ENCODE measurements around the gene ZYX.

DNA sequence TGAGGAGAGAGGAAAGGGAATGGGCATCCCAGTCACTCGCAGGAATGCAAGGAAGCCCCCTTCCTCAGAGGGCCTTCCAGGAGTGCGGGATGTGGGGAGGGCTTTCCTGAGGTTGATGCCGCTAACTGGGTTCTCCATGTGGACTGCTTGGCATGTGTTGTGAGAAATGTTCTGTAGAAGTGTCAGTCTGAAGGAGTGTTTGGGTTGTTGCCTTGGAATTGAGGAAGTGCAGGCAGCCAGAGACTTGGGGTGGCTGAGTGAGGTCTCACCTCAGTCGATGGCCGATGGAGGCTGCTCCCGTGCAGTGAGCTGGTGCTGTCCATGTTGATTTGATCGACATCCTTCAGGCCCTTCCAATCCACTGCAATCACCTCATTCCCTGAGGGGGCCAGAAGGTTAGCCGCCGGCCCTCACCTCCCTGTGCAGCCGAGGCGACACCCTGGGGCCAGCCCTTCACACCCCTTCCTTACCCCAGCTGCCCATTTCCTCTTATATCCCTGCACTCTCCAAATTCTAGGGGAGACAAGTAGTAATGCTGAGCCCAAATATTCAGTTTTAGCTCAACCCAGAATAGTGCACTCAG, 21.3 kb upstream of the ZYX start:
- TF ChIP-seq, protein P1, sequence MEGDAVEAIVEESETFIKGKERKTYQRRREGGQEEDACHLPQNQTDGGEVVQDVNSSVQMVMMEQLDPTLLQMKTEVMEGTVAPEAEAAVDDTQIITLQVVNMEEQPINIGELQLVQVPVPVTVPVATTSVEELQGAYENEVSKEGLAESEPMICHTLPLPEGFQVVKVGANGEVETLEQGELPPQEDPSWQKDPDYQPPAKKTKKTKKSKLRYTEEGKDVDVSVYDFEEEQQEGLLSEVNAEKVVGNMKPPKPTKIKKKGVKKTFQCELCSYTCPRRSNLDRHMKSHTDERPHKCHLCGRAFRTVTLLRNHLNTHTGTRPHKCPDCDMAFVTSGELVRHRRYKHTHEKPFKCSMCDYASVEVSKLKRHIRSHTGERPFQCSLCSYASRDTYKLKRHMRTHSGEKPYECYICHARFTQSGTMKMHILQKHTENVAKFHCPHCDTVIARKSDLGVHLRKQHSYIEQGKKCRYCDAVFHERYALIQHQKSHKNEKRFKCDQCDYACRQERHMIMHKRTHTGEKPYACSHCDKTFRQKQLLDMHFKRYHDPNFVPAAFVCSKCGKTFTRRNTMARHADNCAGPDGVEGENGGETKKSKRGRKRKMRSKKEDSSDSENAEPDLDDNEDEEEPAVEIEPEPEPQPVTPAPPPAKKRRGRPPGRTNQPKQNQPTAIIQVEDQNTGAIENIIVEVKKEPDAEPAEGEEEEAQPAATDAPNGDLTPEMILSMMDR (IDR thresholded peaks at IDR 0.05; ENCODE audit: insufficient read depth, low read length): no peak
- TF ChIP-seq, protein P2, sequence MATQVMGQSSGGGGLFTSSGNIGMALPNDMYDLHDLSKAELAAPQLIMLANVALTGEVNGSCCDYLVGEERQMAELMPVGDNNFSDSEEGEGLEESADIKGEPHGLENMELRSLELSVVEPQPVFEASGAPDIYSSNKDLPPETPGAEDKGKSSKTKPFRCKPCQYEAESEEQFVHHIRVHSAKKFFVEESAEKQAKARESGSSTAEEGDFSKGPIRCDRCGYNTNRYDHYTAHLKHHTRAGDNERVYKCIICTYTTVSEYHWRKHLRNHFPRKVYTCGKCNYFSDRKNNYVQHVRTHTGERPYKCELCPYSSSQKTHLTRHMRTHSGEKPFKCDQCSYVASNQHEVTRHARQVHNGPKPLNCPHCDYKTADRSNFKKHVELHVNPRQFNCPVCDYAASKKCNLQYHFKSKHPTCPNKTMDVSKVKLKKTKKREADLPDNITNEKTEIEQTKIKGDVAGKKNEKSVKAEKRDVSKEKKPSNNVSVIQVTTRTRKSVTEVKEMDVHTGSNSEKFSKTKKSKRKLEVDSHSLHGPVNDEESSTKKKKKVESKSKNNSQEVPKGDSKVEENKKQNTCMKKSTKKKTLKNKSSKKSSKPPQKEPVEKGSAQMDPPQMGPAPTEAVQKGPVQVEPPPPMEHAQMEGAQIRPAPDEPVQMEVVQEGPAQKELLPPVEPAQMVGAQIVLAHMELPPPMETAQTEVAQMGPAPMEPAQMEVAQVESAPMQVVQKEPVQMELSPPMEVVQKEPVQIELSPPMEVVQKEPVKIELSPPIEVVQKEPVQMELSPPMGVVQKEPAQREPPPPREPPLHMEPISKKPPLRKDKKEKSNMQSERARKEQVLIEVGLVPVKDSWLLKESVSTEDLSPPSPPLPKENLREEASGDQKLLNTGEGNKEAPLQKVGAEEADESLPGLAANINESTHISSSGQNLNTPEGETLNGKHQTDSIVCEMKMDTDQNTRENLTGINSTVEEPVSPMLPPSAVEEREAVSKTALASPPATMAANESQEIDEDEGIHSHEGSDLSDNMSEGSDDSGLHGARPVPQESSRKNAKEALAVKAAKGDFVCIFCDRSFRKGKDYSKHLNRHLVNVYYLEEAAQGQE (IDR thresholded peaks at IDR 0.05; ENCODE audit: insufficient replicate concordance, low read depth): no peak
- TF ChIP-seq POLR2AphosphoS5 (IDR thresholded peaks at IDR 0.05; ENCODE audit: low read depth): no peak
- TF ChIP-seq GABPA (IDR thresholded peaks at IDR 0.05; ENCODE audit: low read depth): no peak
- peak; percentile 96 for TF ChIP-seq SPI1 (IDR thresholded peaks at IDR 0.05; ENCODE audit: borderline replicate concordance, low read depth)
